Activated naive CD4-positive, alpha-beta T cell treated with anti-CD3 and anti-CD28 coated beads, Interleukin-2, amount 10 ng/mL, durations not matched to agents 7 days and 5 days (primary cell): ENCODE results near the gene HMG20B.

Experiments used
- CTCF ChIA-PET: fragments of 350-600 bp; sonication (Branson Sonifier 250); formaldehyde crosslinking; loops from one replicate; lab custom pipeline; 2021; ENCODE audit warnings: antibody characterized with exemption; lab: Charles Lee
- DNase-seq: peaks from one replicate; pipeline ENCODE4 v3.0.0-alpha.2; 2020
- H3K27ac Mint-ChIP-seq: one replicate; pipeline ENCODE4 v1.8.0; 2021; ENCODE audit warnings: mild to moderate bottlenecking, moderate library complexity, mixed read lengths
- H3K27me3 Mint-ChIP-seq: one replicate; pipeline ENCODE4 v1.8.0; 2021; ENCODE audit warnings: mild to moderate bottlenecking, mixed read lengths
- H3K36me3 Mint-ChIP-seq: one replicate; pipeline ENCODE4 v1.8.0; 2021; ENCODE audit warnings: mixed read lengths
- H3K4me1 Mint-ChIP-seq: one replicate; pipeline ENCODE4 v1.8.0; 2021; ENCODE audit warnings: mixed read lengths
- H3K4me3 Mint-ChIP-seq: one replicate; pipeline ENCODE4 v1.8.0; 2021; ENCODE audit warnings: mild to moderate bottlenecking, moderate library complexity, mixed read lengths
- H3K9me3 Mint-ChIP-seq: one replicate; pipeline ENCODE4 v1.8.0; 2021; ENCODE audit warnings: mixed read lengths

Gene HMG20B

GRCh38 chr19:3591876-3592613 lies 19.3 kb downstream of the HMG20B start:
- Mint-ChIP-seq H3K27ac (no peak overlapping the region), H3K4me1 (no peaks in the 10 kb centered on the region), H3K4me3 (no peak overlapping the region), H3K9me3 (peaks cover 7% of the 10 kb centered on the region), H3K27me3 (peaks cover 4% of the 10 kb centered on the region), H3K36me3 (no peaks in the 10 kb centered on the region)
- DNase-seq = no peak
- CTCF ChIA-PET = interaction anchor here (0.9 to 1.4 kb wide), 4 partner anchors 25 to 126 kb away, joined by 3 to 6 read pairs (median 3); no protein-coding TSS in a partner anchor

- no peak overlapping the region for H3K27ac Mint-ChIP-seq
- H3K36me3 Mint-ChIP-seq = no peaks in the 10 kb centered on the region
- peaks cover 4% of the 10 kb centered on the region for H3K27me3 Mint-ChIP-seq
- CTCF ChIA-PET = interaction anchor here (1.1 kb wide), 1 partner anchor 48 kb away, joined by 3 read pairs; no protein-coding TSS in a partner anchor
- no peak overlapping the region for H3K4me3 Mint-ChIP-seq
- peaks cover 7% of the 10 kb centered on the region for H3K9me3 Mint-ChIP-seq
- H3K4me1 Mint-ChIP-seq = no peaks in the 10 kb centered on the region
- no peak for DNase-seq
Measured at GRCh38 chr19:3593156-3593555, 20.4 kb downstream of the HMG20B start.

- CTCF ChIA-PET = no interaction called here
Measured at GRCh38 chr19:3595521-3596061, 22.8 kb downstream of the HMG20B start.

GRCh38 chr19:3599776-3600187 lies 27.0 kb downstream of the HMG20B start:
- DNase-seq = no peak
- CTCF ChIA-PET = no interaction called here
- no peaks in the 10 kb centered on the region for H3K9me3 Mint-ChIP-seq
- no peaks in the 10 kb centered on the region for H3K27me3 Mint-ChIP-seq
- no peak overlapping the region for H3K27ac Mint-ChIP-seq
- no peak overlapping the region for H3K4me3 Mint-ChIP-seq
- H3K4me1 Mint-ChIP-seq = no peaks in the 10 kb centered on the region
- no peaks in the 10 kb centered on the region for H3K36me3 Mint-ChIP-seq

More at GRCh38 chr19:3595521-3596061, 22.8 kb downstream of the HMG20B start:
- no peak for DNase-seq
- Mint-ChIP-seq H3K4me3 (no peak overlapping the region), H3K27me3 (peaks cover 4% of the 10 kb centered on the region), H3K9me3 (peaks cover 5% of the 10 kb centered on the region), H3K36me3 (no peaks in the 10 kb centered on the region), H3K4me1 (no peaks in the 10 kb centered on the region), H3K27ac (no peak overlapping the region)

- no peak overlapping the region for H3K27ac Mint-ChIP-seq
- DNase-seq = no peak
- CTCF ChIA-PET = no interaction called here
- H3K4me1 Mint-ChIP-seq = no peaks in the 10 kb centered on the region
- no peaks in the 10 kb centered on the region for H3K27me3 Mint-ChIP-seq
- H3K36me3 Mint-ChIP-seq = no peaks in the 10 kb centered on the region
- H3K4me3 Mint-ChIP-seq = no peak overlapping the region
- H3K9me3 Mint-ChIP-seq = no peaks in the 10 kb centered on the region
Measured at GRCh38 chr19:3601021-3601420, 28.3 kb downstream of the HMG20B start.

GRCh38 chr19:3603121-3603811 lies 30.5 kb downstream of the HMG20B start:
- Mint-ChIP-seq H3K27me3 (peaks cover 13% of the 10 kb centered on the region), H3K36me3 (peaks cover 2% of the 10 kb centered on the region), H3K4me3 (no peak overlapping the region), H3K9me3 (no peaks in the 10 kb centered on the region), H3K27ac (no peak overlapping the region), H3K4me1 (peaks cover 10% of the 10 kb centered on the region)
- CTCF ChIA-PET = interaction anchor here (0.9 kb wide), 1 partner anchor 16 kb away, joined by 3 read pairs; no protein-coding TSS in a partner anchor
- no peak for DNase-seq

- DNase-seq = no peak
- peaks cover 2% of the 10 kb centered on the region for H3K36me3 Mint-ChIP-seq
- H3K4me3 Mint-ChIP-seq = peak overlapping the region; percentile 35
- CTCF ChIA-PET = no interaction called here
- H3K27me3 Mint-ChIP-seq = peaks cover 14% of the 10 kb centered on the region
- H3K27ac Mint-ChIP-seq = no peak overlapping the region
- H3K9me3 Mint-ChIP-seq = no peaks in the 10 kb centered on the region
- H3K4me1 Mint-ChIP-seq = peaks cover 14% of the 10 kb centered on the region
Measured at GRCh38 chr19:3604227-3604986, 31.7 kb downstream of the HMG20B start.

- Mint-ChIP-seq H3K9me3 (no peaks in the 10 kb centered on the region), H3K4me1 (peaks cover 17% of the 10 kb centered on the region), H3K36me3 (peaks cover 2% of the 10 kb centered on the region), H3K27ac (no peak overlapping the region), H3K4me3 (no peak overlapping the region), H3K27me3 (peaks cover 14% of the 10 kb centered on the region)
- CTCF ChIA-PET = no interaction called here
- peak; percentile 63 for DNase-seq
Measured at GRCh38 chr19:3604987-3605343, 32.2 kb downstream of the HMG20B start.

- CTCF ChIA-PET = no interaction called here
- peaks cover 2% of the 10 kb centered on the region for H3K36me3 Mint-ChIP-seq
Measured at GRCh38 chr19:3605361-3605760, 32.6 kb downstream of the HMG20B start.

GRCh38 chr19:3605770-3606169 lies 33.0 kb downstream of the HMG20B start:
- Mint-ChIP-seq H3K36me3 (peaks cover 4% of the 10 kb centered on the region), H3K4me1 (peaks cover 17% of the 10 kb centered on the region), H3K27ac (no peak overlapping the region), H3K9me3 (no peaks in the 10 kb centered on the region), H3K4me3 (no peak overlapping the region), H3K27me3 (peaks cover 14% of the 10 kb centered on the region)
- no peak for DNase-seq
- CTCF ChIA-PET = no interaction called here

More at GRCh38 chr19:3605361-3605760, 32.6 kb downstream of the HMG20B start:
- Mint-ChIP-seq H3K4me1 (peaks cover 17% of the 10 kb centered on the region), H3K27me3 (peaks cover 14% of the 10 kb centered on the region), H3K4me3 (no peak overlapping the region), H3K9me3 (no peaks in the 10 kb centered on the region), H3K27ac (no peak overlapping the region)
- no peak for DNase-seq

- peak overlapping the region; percentile 52 for H3K4me3 Mint-ChIP-seq
- peaks cover 14% of the 10 kb centered on the region for H3K27me3 Mint-ChIP-seq
- peaks cover 4% of the 10 kb centered on the region for H3K36me3 Mint-ChIP-seq
- peaks cover 17% of the 10 kb centered on the region for H3K4me1 Mint-ChIP-seq
- peak; percentile 67 for DNase-seq
- H3K9me3 Mint-ChIP-seq = no peaks in the 10 kb centered on the region
- CTCF ChIA-PET = no interaction called here
- no peak overlapping the region for H3K27ac Mint-ChIP-seq
Measured at GRCh38 chr19:3606174-3606689, 33.5 kb downstream of the HMG20B start.

- CTCF ChIA-PET = no interaction called here
- peaks cover 14% of the 10 kb centered on the region for H3K27me3 Mint-ChIP-seq
- peaks cover 6% of the 10 kb centered on the region for H3K36me3 Mint-ChIP-seq
- H3K27ac Mint-ChIP-seq = no peak within 1 kb of the TSS
- H3K4me1 Mint-ChIP-seq = peaks cover 17% of the 10 kb centered on the region
- DNase-seq = peak; percentile 73
- H3K4me3 Mint-ChIP-seq = peak within 1 kb of the TSS; percentile 62
- no peaks in the 10 kb centered on the region for H3K9me3 Mint-ChIP-seq
Measured at GRCh38 chr19:3606690-3607289, 34.0 kb downstream of the HMG20B start, which contains the start of gene TBXA2R. Gene TBXA2R (minus strand): TSS chr19:3606875. CDS start chr19:3600634, 6,241 bp downstream.

GRCh38 chr19:3607303-3608078 lies 34.7 kb downstream of the HMG20B start:
- H3K27ac Mint-ChIP-seq = no peak overlapping the region
- peaks cover 14% of the 10 kb centered on the region for H3K27me3 Mint-ChIP-seq

More at GRCh38 chr19:3607303-3608078, 34.7 kb downstream of the HMG20B start:
- Mint-ChIP-seq H3K36me3 (peaks cover 10% of the 10 kb centered on the region), H3K9me3 (no peaks in the 10 kb centered on the region), H3K4me3 (peak overlapping the region; percentile 62), H3K4me1 (peaks cover 17% of the 10 kb centered on the region)
- CTCF ChIA-PET = no interaction called here
- DNase-seq = no peak
